ENCODE results near the gene DBH. TPM values are rescaled to one million over a fixed set of nuclear protein-coding genes. Genes with fewer than 3 reads are reported as not detected.

The DBH gene
- total and polyA plus RNA-seq, 2 donors (not counting 1 experiment from before 2014, with no cell fraction given), result not detected

- CTCF ChIA-PET, result no interaction called here
- no peaks in the 10 kb centered on the region for H3K4me1 ChIP-seq (ENCODE audit: control insufficient read depth in 2 of 2, insufficient read depth in 2 of 2, low read length in 2 of 2)
These were observed 8.8 kb upstream of the DBH start for GRCh38 chr9:133627341-133627740.

GRCh38 chr9:133628766-133629165, 7.4 kb upstream of the DBH start:
- H3K9me3 Mint-ChIP-seq (ENCODE audit: insufficient read depth), result peaks cover 11% of the 10 kb centered on the region
- no peaks in the 10 kb centered on the region for H3K36me3 ChIP-seq (replicated peaks in 1 of 2; ENCODE audit: control extremely low read depth in 1 of 2, control insufficient read depth in 1 of 2, extremely low read depth in 1 of 2, insufficient read depth in 2 of 2, low read length in 1 of 2)
- POLR2A ChIA-PET, result no interaction called here
- no peaks in the 10 kb centered on the region for H3K4me1 Mint-ChIP-seq
- intact Hi-C loops (cut with micrococcal nuclease), result no loop called here
- DNase-seq, result no peak
- peaks cover 1 to 18% (median 18%) of the 10 kb centered on the region in 3 donors for H3K9me3 ChIP-seq (ENCODE audit: control extremely low read depth in 1 of 3, control insufficient read depth in 2 of 3, insufficient read depth in 1 of 3, low read length in 2 of 3)
- H4K20me1 ChIP-seq (ENCODE audit: control insufficient read depth, insufficient read depth, low read length, poor library complexity, severe bottlenecking), result no peaks in the 10 kb centered on the region
- H3K27me3 Mint-ChIP-seq, result peaks cover 21% of the 10 kb centered on the region
- no peak overlapping the region for H2AFZ ChIP-seq (ENCODE audit: insufficient read depth, low read depth, low read length, poor library complexity, severe bottlenecking)
- CTCF ChIA-PET, result no interaction called here
- H3K27me3 ChIP-seq (replicated peaks in 1 of 4; ENCODE audit: control extremely low read depth in 1 of 4, control insufficient read depth in 3 of 4, insufficient read depth in 4 of 4, low read length in 3 of 4), result peaks cover 0 to 8% (median 1%) of the 10 kb centered on the region in 4 experiments
- no peak overlapping the region for H3K27ac Mint-ChIP-seq
- 90% methylated on average over 8 of the region's 8 CpGs for WGBS (ENCODE audit: insufficient coverage)
- H3K4me3 ChIP-seq (ENCODE audit: control extremely low read depth in 1 of 5, extremely low read depth in 1 of 5, insufficient read depth in 1 of 5, low read depth in 2 of 5, low read length in 4 of 5), result no peak overlapping the region
- H3K79me2 ChIP-seq (ENCODE audit: control insufficient read depth, insufficient read depth, low read length), result no peaks in the 10 kb centered on the region
- ATAC-seq (ENCODE audit: low read depth), result no peak
- H3K4me3 Mint-ChIP-seq, result no peak overlapping the region
- TF ChIP-seq CTCF (IDR thresholded peaks at IDR 0.05) (no peak), EZH2 (IDR thresholded peaks at IDR 0.05; ENCODE audit: borderline replicate concordance, insufficient read depth, low read depth, low read length, poor library complexity, severe bottlenecking) (no peak)
- H3K27ac ChIP-seq (ENCODE audit: low read length in 2 of 2), result no peak overlapping the region
- no peak overlapping the region for H3K9ac ChIP-seq (ENCODE audit: low read length)
- H3K4me1 ChIP-seq (ENCODE audit: control insufficient read depth in 2 of 2, insufficient read depth in 2 of 2, low read length in 2 of 2), result no peaks in the 10 kb centered on the region
- no peak overlapping the region for H3K4me2 ChIP-seq (replicated peaks; ENCODE audit: low read depth, low read length, poor library complexity, severe bottlenecking)

More at GRCh38 chr9:133627341-133627740, 8.8 kb upstream of the DBH start:
- Histone ChIP-seq H3K79me2 (ENCODE audit: control insufficient read depth, insufficient read depth, low read length) (no peaks in the 10 kb centered on the region), H3K27me3 (replicated peaks in 1 of 4; ENCODE audit: control extremely low read depth in 1 of 4, control insufficient read depth in 3 of 4, insufficient read depth in 4 of 4, low read length in 3 of 4) (peaks cover 0 to 9% (median 1%) of the 10 kb centered on the region in 4 experiments), H3K27ac (ENCODE audit: low read length in 2 of 2) (no peak overlapping the region), H3K9me3 (ENCODE audit: control extremely low read depth in 1 of 3, control insufficient read depth in 2 of 3, insufficient read depth in 1 of 3, low read length in 2 of 3) (peaks cover 1 to 20% (median 18%) of the 10 kb centered on the region in 3 donors), H2AFZ (ENCODE audit: insufficient read depth, low read depth, low read length, poor library complexity, severe bottlenecking) (no peak overlapping the region), H4K20me1 (ENCODE audit: control insufficient read depth, insufficient read depth, low read length, poor library complexity, severe bottlenecking) (no peaks in the 10 kb centered on the region), H3K4me3 (ENCODE audit: control extremely low read depth in 1 of 5, extremely low read depth in 1 of 5, insufficient read depth in 1 of 5, low read depth in 2 of 5, low read length in 4 of 5) (no peak overlapping the region), H3K9ac (ENCODE audit: low read length) (no peak overlapping the region), H3K36me3 (replicated peaks in 1 of 2; ENCODE audit: control extremely low read depth in 1 of 2, control insufficient read depth in 1 of 2, extremely low read depth in 1 of 2, insufficient read depth in 2 of 2, low read length in 1 of 2) (no peaks in the 10 kb centered on the region), H3K4me2 (replicated peaks; ENCODE audit: low read depth, low read length, poor library complexity, severe bottlenecking) (no peak overlapping the region)
- no peaks in the 10 kb centered on the region for H3K4me1 Mint-ChIP-seq
- no peak for TF ChIP-seq CTCF (IDR thresholded peaks at IDR 0.05)
- no peak for TF ChIP-seq EZH2 (IDR thresholded peaks at IDR 0.05; ENCODE audit: borderline replicate concordance, insufficient read depth, low read depth, low read length, poor library complexity, severe bottlenecking)
- H3K4me3 Mint-ChIP-seq, result no peak overlapping the region
- DNase-seq (no peak), ATAC-seq (ENCODE audit: low read depth) (no peak)
- 75% methylated on average over 2 of the region's 3 CpGs for WGBS (ENCODE audit: insufficient coverage)
- intact Hi-C loops (cut with micrococcal nuclease), result no loop called here
- POLR2A ChIA-PET, result no interaction called here
- H3K9me3 Mint-ChIP-seq (ENCODE audit: insufficient read depth), result peaks cover 11% of the 10 kb centered on the region
- no peak overlapping the region for H3K27ac Mint-ChIP-seq
- peaks cover 20% of the 10 kb centered on the region for H3K27me3 Mint-ChIP-seq
